Smooth muscle cell (in vitro differentiated cells): ENCODE data around the gene ARHGAP11B.
"Not testable (repeated sequence)": the region's sequence is repeated elsewhere in the genome, so short reads cannot be mapped to it uniquely, and the experiment has no call there.

Source experiments
- DNase-seq: peaks from one replicate; lab custom pipeline; 2025; ENCODE audit not compliant: unreplicated experiment; lab: John Stamatoyannopoulos, UW
- H2AFZ ChIP-seq: fragments of 200-600 bp; sonication (generic); 2 replicates; pipeline ENCODE4 v1.6.0; 2016; ENCODE audit warnings: antibody characterized with exemption, low read depth, mild to moderate bottlenecking
- H3F3A ChIP-seq: fragments of 200-600 bp; sonication (generic); 2 replicates; pipeline ENCODE4 v1.6.0; 2017; ENCODE audit warnings: antibody characterized with exemption, low read depth
- H3K27ac ChIP-seq: fragments of 200-600 bp; sonication (generic); 2 replicates; pipeline ENCODE4 v1.5.1; 2016; ENCODE audit warnings: low read depth, mild to moderate bottlenecking
- H3K27me3 ChIP-seq: fragments of 200-600 bp; sonication (generic); 2 replicates; pipeline ENCODE4 v1.6.1; 2016; ENCODE audit warnings: low read depth, mild to moderate bottlenecking
- H3K36me3 ChIP-seq: fragments of 200-600 bp; sonication (generic); 2 replicates; pipeline ENCODE4 v1.5.1; 2016; ENCODE audit warnings: low read depth
- H3K4me1 ChIP-seq: fragments of 200-600 bp; sonication (generic); 2 replicates; pipeline ENCODE4 v1.5.1; 2016; ENCODE audit warnings: low read depth
- H3K4me2 ChIP-seq: fragments of 200-600 bp; sonication (generic); 2 replicates; pipeline ENCODE4 v1.6.0; 2016; ENCODE audit warnings: mild to moderate bottlenecking
- H3K4me3 ChIP-seq: fragments of 200-600 bp; sonication (generic); 2 replicates; pipeline ENCODE4 v1.5.1; 2016; ENCODE audit warnings: mild to moderate bottlenecking
- H3K79me2 ChIP-seq: fragments of 200-600 bp; sonication (generic); 2 replicates; pipeline ENCODE4 v1.6.0; 2016; ENCODE audit warnings: low read depth, mild to moderate bottlenecking
- H3K9ac ChIP-seq: fragments of 200-600 bp; sonication (generic); 2 replicates; pipeline ENCODE4 v1.6.0; 2016; ENCODE audit warnings: low read depth
- H3K9me3 ChIP-seq: fragments of 200-600 bp; sonication (generic); replicated peaks from 2 replicates; pipeline ENCODE4 v1.5.1; 2016; ENCODE audit warnings: low read depth
- H4K20me1 ChIP-seq: fragments of 200-600 bp; sonication (generic); 2 replicates; pipeline ENCODE4 v1.6.0; 2016; ENCODE audit warnings: low read depth
- WGBS: methylation state at CpG from one replicate; pipeline ENCODE4 v1.1.7; 2016; ENCODE audit warnings: low lambda C conversion rate; 5-methylcytosine and 5-hydroxymethylcytosine counted together
- TF ChIP-seq, protein P1 (sequence below): fragments of 200-600 bp; sonication (generic); IDR thresholded peaks from 2 replicates; pipeline ENCODE4 v1.5.1; 2017; ENCODE audit warnings: borderline replicate concordance, mild to moderate bottlenecking, antibody characterized with exemption; ENCODE audit not compliant: insufficient read depth, poor library complexity, severe bottlenecking

ARHGAP11B gene

DNA sequence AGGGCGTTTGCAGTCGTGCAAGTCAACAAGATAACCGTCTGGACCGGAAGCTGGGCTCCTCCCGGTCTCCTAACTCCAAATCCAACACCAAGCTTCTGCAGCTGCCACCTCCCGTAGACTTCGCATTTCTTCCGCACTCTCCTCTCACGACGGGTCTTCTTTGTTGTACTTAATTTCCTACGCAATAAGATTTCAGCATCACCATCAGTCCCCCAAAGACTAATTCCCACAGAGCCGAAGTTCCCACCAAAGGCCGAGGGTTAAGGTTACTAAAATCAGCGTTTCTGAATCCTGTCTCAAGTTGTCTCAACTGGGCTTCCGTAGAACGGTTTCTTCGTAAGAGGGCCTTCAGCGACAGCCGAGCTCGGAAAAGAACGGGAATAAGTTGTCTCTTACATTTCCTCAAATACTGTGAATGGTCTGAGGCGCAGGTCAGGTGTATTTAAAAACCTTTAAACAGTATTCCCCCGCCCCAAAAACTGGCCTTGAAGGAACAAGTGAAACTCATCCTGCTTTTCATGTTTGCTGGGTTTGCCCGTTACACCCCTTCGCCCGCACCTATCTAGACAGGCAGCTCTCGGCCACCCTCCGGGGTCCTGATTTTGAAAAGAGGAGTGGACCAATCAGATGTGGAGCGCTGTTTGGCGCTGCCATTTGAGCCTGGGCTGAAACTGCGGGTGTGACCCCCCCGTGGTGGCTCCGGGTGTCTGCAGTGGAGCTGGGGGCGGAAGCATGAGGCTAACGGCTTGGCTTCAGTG is at the start of gene ARHGAP11B:
ARHGAP11B (plus strand) TSS at position 693 of the 758 bp plus-strand sequence.
- H4K20me1 ChIP-seq, H3K27me3 ChIP-seq: not testable (repeated sequence)
- under 1% methylated on average over 35 of the region's 35 CpGs for WGBS

DNA sequence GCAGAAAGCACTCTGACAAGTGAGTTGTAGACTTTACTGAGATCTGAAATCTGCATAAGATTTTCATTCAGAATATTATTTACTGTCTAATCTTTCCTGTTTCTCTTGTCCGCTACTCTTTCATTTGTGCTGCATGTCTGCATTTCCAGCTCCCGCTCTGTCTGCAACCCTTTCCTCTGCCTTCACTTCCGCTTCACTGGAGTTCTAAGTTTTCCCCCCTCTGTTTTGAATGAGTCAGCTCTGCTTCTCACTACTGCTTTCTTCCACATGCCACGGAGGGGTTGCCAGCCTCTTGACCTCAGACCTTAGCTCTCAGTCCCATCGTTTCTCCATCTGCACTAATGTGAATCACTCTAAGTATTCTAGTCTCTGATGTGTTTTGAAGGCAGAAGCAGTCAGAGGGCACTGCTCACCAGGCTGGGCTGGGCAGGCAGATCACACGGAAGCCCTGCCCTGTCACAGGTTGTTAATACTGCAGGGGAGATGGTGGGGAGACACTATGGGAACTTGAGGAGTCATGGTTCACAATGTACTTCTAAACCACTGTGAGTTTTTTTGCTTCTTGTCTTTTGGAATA is 46.4 kb upstream of the ARHGAP11B start:
- H4K20me1 ChIP-seq, H3F3A ChIP-seq, H3K4me3 ChIP-seq, H3K4me2 ChIP-seq, H2AFZ ChIP-seq, H3K27ac ChIP-seq, DNase-seq, H3K9ac ChIP-seq, H3K36me3 ChIP-seq, H3K79me2 ChIP-seq, H3K4me1 ChIP-seq, H3K9me3 ChIP-seq, H3K27me3 ChIP-seq: not testable (repeated sequence)
- WGBS, result no CpG with 5 or more reads among the region's 6 CpGs

More for the DNA sequence above, at the start of gene ARHGAP11B:
- H3K4me3 ChIP-seq, result peak within 1 kb of the TSS; percentile 70
- peak within 1 kb of the TSS; percentile 92 for H2AFZ ChIP-seq
- H3K9me3 ChIP-seq, DNase-seq, H3F3A ChIP-seq, H3K36me3 ChIP-seq, H3K4me1 ChIP-seq: not testable (repeated sequence)
- peak within 1 kb of the TSS; percentile 71 for H3K9ac ChIP-seq
- peak within 1 kb of the TSS; percentile 91 for H3K27ac ChIP-seq
- peak within 1 kb of the TSS; percentile 95 for H3K4me2 ChIP-seq
- peaks cover 41% of the 10 kb centered on the region for H3K79me2 ChIP-seq

DNA sequence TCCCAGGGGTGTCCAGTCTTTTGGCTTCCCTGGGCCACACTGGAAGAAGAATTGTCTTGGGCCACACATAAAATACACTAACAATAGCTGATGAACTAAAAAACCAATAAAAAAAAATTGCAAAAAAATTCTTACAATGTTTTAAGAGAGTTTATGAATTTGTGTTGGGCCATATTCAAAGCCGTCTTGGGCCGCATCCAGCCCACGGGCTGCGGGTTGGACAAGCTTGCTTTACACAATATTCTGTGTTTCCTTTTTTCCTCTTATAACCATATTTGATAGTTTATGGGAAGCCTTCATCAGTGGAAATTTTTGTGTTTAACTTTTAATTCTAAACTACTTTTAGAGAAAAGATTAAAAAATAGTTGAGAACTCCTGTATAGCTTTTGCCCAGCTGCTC is 45.2 kb upstream of the ARHGAP11B start:
- not testable (repeated sequence) for H3K36me3 ChIP-seq, DNase-seq, H3K4me3 ChIP-seq, H3K27me3 ChIP-seq, H3K9me3 ChIP-seq, H3F3A ChIP-seq, H3K79me2 ChIP-seq, H3K9ac ChIP-seq, H3K4me1 ChIP-seq, H2AFZ ChIP-seq, H4K20me1 ChIP-seq, H3K4me2 ChIP-seq, H3K27ac ChIP-seq
- WGBS, result no CpG with 5 or more reads among the region's 4 CpGs

DNA sequence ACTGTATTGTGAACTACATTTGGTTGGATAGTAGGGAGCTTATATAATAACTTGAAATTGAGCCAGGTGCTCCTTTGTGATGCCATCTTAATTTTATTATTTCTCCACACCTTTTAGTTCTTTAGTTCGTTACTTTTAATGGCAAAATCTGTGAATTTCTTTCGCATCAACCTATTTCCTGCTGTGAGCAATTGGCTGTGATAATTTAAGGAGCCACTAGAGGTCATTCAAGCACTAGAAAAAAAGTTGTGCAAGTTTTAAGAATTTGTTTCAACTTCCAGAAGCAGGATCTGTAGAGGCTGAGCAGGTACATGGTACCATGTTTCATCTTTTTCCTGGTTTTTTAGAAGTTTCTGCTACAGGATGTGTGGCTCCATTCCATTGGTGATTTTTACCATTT is 27.0 kb upstream of the ARHGAP11B start:
- H3K4me2 ChIP-seq, H3K79me2 ChIP-seq, H4K20me1 ChIP-seq, H2AFZ ChIP-seq, H3K36me3 ChIP-seq, H3K27me3 ChIP-seq, H3K4me1 ChIP-seq, DNase-seq, H3K9ac ChIP-seq, H3K27ac ChIP-seq, H3K9me3 ChIP-seq, H3K4me3 ChIP-seq, H3F3A ChIP-seq: not testable (repeated sequence)
- TF ChIP-seq, protein P1, sequence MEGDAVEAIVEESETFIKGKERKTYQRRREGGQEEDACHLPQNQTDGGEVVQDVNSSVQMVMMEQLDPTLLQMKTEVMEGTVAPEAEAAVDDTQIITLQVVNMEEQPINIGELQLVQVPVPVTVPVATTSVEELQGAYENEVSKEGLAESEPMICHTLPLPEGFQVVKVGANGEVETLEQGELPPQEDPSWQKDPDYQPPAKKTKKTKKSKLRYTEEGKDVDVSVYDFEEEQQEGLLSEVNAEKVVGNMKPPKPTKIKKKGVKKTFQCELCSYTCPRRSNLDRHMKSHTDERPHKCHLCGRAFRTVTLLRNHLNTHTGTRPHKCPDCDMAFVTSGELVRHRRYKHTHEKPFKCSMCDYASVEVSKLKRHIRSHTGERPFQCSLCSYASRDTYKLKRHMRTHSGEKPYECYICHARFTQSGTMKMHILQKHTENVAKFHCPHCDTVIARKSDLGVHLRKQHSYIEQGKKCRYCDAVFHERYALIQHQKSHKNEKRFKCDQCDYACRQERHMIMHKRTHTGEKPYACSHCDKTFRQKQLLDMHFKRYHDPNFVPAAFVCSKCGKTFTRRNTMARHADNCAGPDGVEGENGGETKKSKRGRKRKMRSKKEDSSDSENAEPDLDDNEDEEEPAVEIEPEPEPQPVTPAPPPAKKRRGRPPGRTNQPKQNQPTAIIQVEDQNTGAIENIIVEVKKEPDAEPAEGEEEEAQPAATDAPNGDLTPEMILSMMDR, result peak; percentile 36
- 21% methylated on average over 2 of the region's 2 CpGs for WGBS

DNA sequence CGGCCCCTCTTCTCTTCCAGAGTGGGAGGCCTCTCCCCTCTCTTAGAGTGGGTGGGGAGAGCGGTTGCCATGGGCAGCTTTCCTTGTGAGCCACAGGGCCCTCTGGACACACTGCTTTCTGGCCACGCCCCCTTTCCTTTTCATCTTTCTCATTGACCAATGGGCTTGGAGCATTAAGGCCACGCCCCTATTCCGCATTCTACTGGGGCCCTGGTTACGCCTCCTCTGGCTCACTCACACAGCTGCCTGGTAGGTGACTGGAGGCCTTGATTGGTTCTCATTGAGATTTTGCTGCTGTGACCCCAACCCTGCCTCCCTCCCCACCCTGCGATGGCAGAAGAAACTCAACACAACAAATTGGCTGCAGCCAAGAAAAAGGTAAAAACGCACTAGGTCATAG is 22.1 kb upstream of the ARHGAP11B start, which contains the start of gene GOLGA8H:
GOLGA8H (plus strand) TSS at position 233 of the 400 bp plus-strand sequence; CDS start at position 331, 98 bp downstream.
- DNase-seq, H3K27ac ChIP-seq, H4K20me1 ChIP-seq, H3K79me2 ChIP-seq, H3K9me3 ChIP-seq, H2AFZ ChIP-seq, H3K4me2 ChIP-seq, H3K27me3 ChIP-seq, H3K9ac ChIP-seq, H3K36me3 ChIP-seq, H3K4me1 ChIP-seq, H3K4me3 ChIP-seq, H3F3A ChIP-seq: not testable (repeated sequence)
- 91% methylated on average over 8 of the region's 8 CpGs for WGBS

DNA sequence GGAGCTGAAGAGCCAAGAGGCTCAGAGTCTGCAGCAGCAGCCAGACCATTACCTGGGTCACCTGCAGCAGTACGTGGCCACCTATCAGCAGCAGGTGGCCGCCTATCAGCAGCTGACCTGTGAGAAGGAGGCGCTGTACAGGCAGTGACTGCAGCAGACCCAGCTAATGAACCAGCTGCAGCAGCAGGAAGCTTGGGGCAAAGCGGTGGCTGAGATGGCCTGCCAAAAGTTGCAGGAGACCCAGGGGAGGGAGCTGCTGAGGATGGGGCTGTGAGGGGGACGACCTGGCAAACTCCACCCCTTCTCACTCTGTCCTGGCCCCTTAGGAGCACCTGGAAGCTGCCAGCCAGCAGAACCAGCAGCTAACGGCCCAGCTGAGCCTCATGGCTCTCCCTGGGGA is 13.7 kb upstream of the ARHGAP11B start:
- H2AFZ ChIP-seq, H3F3A ChIP-seq, H3K27me3 ChIP-seq, H3K27ac ChIP-seq, H3K36me3 ChIP-seq, DNase-seq, H3K4me2 ChIP-seq, H3K9me3 ChIP-seq, H3K79me2 ChIP-seq, H3K4me3 ChIP-seq, H4K20me1 ChIP-seq, H3K4me1 ChIP-seq, H3K9ac ChIP-seq: not testable (repeated sequence)
- 38% methylated on average over 1 of the region's 6 CpGs for WGBS
